Lower leg skin (tissue), 4 donors: ENCODE data around the gene KRTAP9-6. TPM values are rescaled to one million over a fixed set of nuclear protein-coding genes. Genes with fewer than 3 reads are reported as not detected.
"Not testable (repeated sequence)": the region's sequence is repeated elsewhere in the genome, so short reads cannot be mapped to it uniquely, and the experiment has no call there.

Experiments used
- DNase-seq, 2 donors: peaks; one replicate each; pipeline ENCODE4 v3.0.0-alpha.2; 2019; ENCODE audit warnings: low spot score in 2 of 2
- H3K4me3 ChIP-seq: fragments of 200-600 bp; sonication (generic); 2 replicates; pipeline ENCODE4 v1.5.1; 2017; ENCODE audit warnings: mild to moderate bottlenecking, low read depth; ENCODE audit not compliant: poor library complexity, severe bottlenecking
- POLR2A ChIP-seq, 2 donors: fragments of 450-650 bp; IDR thresholded peaks; one replicate each; pipeline ENCODE4 v1.6.1; 2016 to 2017; ENCODE audit warnings: antibody characterized with exemption in 2 of 2, mild to moderate bottlenecking in 1 of 2, moderate library complexity in 1 of 2
- WGBS, 2 donors: methylation state at CpG; one replicate each; pipeline ENCODE4 v1.1.5; 2018; 5-methylcytosine and 5-hydroxymethylcytosine counted together
- intact Hi-C: fragments of 100-400 bp; cut with DNase I; formaldehyde crosslinking; loops from one replicate; pipeline ENCODE4 v1.15.0; 2023; ENCODE audit warnings: low total_unique reads
- total RNA-seq, 4 donors: library from RNA; depleted of rRNA; stranded (reverse); fragments of >200 nt; gene quantifications; one replicate each; pipeline ENCODE4 v1.1.0, GENCODE V29; 2016
- TF ChIP-seq, protein P1 (sequence below), 3 donors: fragments of 450-650 bp; IDR thresholded peaks; one replicate each; pipeline ENCODE4 v1.5.1; 2016; ENCODE audit warnings: antibody characterized with exemption in 3 of 3, mild to moderate bottlenecking in 3 of 3, moderate library complexity in 2 of 3

Gene KRTAP9-6
- total RNA-seq, 4 donors from 2014 or later = 0.38 to 0.62 TPM; not detected in 2

DNA sequence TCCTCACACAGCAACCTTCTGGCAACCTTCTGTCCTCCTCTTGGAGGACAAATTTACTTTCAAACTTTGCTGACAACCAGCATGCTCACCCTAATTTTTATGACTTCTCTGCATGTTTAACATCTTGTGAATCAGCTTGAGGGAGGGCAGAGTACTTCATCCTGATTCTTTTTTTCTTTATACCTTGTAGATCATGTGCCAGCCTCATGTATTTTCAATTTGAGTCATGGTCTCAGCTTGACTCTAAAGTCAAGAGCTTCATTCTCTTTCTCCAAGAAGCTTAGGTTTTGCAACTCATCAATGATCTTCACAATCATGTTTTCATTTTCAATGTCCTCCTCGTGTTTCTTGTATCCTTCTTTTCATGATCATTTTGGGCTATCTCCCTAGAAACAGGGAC, 6.7 kb downstream of the KRTAP9-6 start:
- no peak overlapping the region for H3K4me3 ChIP-seq
- 63% methylated on average over 1 of the region's 1 CpG; no CpG with 5 or more reads in 1 of the 2 donors for WGBS, 2 donors
- intact Hi-C loops = no loop called here
- no peak for DNase-seq
- TF ChIP-seq POLR2A (IDR thresholded peaks at IDR 0.05) = no peak
- TF ChIP-seq, protein P1, sequence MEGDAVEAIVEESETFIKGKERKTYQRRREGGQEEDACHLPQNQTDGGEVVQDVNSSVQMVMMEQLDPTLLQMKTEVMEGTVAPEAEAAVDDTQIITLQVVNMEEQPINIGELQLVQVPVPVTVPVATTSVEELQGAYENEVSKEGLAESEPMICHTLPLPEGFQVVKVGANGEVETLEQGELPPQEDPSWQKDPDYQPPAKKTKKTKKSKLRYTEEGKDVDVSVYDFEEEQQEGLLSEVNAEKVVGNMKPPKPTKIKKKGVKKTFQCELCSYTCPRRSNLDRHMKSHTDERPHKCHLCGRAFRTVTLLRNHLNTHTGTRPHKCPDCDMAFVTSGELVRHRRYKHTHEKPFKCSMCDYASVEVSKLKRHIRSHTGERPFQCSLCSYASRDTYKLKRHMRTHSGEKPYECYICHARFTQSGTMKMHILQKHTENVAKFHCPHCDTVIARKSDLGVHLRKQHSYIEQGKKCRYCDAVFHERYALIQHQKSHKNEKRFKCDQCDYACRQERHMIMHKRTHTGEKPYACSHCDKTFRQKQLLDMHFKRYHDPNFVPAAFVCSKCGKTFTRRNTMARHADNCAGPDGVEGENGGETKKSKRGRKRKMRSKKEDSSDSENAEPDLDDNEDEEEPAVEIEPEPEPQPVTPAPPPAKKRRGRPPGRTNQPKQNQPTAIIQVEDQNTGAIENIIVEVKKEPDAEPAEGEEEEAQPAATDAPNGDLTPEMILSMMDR (IDR thresholded peaks at IDR 0.05) = no peak

DNA sequence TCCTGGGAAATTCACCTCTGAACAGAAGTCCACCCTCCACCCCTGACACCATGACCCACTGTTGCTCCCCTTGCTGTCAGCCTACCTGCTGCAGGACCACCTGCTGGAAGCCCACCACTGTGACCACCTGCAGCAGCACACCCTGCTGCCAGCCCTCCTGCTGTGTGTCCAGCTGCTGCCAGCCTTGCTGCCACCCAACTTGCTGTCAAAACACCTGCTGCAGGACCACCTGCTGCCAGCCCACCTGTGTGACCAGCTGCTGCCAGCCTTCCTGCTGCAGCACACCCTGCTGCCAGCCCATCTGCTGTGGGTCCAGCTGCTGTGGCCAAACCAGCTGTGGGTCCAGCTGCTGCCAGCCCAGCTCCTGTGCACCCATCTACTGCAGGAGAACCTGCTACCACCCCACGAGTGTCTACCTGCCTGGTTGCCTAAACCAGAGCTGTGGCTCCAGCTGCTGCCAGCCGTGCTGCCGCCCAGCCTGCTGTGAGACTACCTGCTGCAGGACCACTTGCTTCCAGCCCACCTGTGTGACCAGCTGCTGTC, 10.5 kb downstream of the KRTAP9-6 start, which contains the start of gene KRTAP9-7:
Gene KRTAP9-7, plus strand, starts transcription at position 51 of the 543 bp plus-strand sequence. Its CDS starts 0 bp downstream, at position 51.
- not testable (repeated sequence) for DNase-seq

DNA sequence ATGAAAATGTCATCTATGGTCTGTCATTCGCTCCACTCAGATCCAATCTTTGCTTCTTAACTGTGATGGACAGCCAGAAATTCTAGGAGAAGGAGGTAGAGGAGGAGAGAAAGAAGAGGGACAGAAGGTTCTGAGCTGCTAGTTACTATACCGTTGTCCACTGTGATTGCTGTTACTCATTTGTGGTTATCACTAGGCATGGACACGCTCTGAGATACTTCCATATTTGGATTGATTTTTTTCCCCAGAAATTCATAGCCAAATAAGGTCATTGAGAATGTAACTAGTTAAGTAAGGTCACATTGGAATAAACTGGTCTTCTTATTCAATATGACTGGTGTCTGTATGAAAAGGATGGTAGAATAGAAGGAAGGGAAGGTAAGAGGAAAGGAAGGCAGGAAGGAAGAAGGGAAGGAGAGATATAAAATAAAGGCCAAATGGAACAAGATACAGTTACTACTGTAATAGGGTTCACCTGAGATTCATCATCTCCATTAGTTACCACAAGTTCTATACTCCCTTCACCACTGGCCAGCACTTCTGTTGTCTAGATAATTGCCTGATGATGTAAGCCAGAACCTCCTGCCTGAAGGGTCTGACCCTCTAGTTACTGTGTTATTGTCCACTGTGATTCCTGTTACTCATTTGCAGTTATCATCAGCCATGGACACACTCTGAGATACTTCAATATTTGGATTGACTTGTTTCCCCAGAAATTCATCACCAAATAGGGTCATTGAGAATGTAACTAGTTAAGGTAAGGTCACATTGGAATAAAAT, 13.2 kb downstream of the KRTAP9-6 start:
- intact Hi-C loops = no loop called here
- TF ChIP-seq, protein P1 (IDR thresholded peaks at IDR 0.05) = no peak
- TF ChIP-seq POLR2A (IDR thresholded peaks at IDR 0.05) = no peak

More for the DNA sequence above, 10.5 kb downstream of the KRTAP9-6 start, which contains the start of gene KRTAP9-7:
- intact Hi-C loops, H3K4me3 ChIP-seq: not testable (repeated sequence)
- 84 to 94% methylated on average over 2 to 3 of the region's 3 CpGs for WGBS, 2 donors

DNA sequence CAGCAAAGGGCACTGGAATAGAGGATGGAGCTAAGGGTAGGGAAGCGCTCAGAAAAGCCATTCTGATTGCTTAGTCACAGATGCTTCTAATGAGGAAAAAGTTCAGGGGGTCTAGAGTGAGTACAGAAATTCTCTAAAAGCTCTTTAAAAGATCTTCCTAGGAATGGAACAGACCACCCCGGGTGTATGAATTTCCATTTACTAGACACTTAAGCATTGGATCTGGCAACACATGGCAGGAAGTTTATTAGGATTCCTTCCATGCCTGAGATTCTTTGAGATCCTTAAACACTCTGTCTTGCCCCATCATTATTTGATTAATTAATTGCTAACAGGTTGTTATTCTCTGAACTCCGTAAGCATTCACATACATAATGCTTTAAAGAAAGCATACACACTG, 18.9 kb downstream of the KRTAP9-6 start:
- intact Hi-C loops = no loop called here
- DNase-seq = no peak
- no peak for TF ChIP-seq POLR2A (IDR thresholded peaks at IDR 0.05)
- TF ChIP-seq, protein P1 (IDR thresholded peaks at IDR 0.05) = no peak
- WGBS, 2 donors = 48 to 51% methylated on average over 3 of the region's 3 CpGs
- H3K4me3 ChIP-seq = no peak overlapping the region

More for the DNA sequence above, 13.2 kb downstream of the KRTAP9-6 start:
- H3K4me3 ChIP-seq = no peak overlapping the region
- DNase-seq = no peak
- 90 to 92% methylated on average over 3 of the region's 3 CpGs for WGBS, 2 donors

DNA sequence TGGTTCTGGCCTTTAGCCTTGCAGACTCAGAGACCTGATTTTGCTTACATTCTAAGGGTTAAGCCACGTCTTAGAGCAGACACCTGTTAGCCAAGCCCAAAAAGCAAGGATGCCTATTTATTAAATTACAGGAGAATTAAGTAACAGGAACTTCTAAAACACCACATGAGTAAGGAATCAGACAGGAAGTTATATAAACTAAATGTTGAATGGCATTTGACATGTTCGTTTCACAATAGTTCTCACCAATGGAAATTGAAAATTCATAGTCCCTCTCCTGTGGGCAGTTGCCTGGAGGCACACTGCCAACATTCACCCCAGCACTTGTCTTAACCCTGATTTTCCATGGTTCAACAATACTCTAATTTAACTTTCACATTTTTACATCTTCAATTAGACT, 19.4 kb downstream of the KRTAP9-6 start:
- WGBS, 2 donors = 35 to 55% methylated on average over 2 of the region's 2 CpGs
- H3K4me3 ChIP-seq = no peak overlapping the region
- no peak for TF ChIP-seq POLR2A (IDR thresholded peaks at IDR 0.05)
- TF ChIP-seq, protein P1 (IDR thresholded peaks at IDR 0.05) = no peak
- no peak for DNase-seq
- intact Hi-C loops = no loop called here

DNA sequence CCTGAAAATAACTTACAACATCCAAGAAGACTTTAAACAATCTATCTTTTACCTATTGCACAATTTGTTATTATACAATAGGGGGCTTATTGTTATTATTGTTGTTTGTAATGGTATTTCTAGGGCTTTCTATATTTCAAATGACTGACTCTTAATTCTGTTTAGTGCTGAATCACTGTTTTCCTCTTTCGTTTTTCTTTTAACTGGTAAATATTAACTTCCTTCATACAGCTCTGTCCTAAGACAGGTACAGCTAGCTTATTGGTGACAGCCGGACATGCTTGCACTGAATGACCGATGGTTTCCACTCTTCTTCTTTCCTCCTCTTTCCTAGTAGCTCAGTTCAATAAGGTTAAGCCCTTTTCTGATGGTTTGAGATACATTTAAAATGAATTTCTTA, 21.9 kb downstream of the KRTAP9-6 start:
- TF ChIP-seq, protein P1 (IDR thresholded peaks at IDR 0.05) = no peak
- no peak for TF ChIP-seq POLR2A (IDR thresholded peaks at IDR 0.05)
- no peak for DNase-seq
- 88 to 90% methylated on average over 3 of the region's 3 CpGs for WGBS, 2 donors
- H3K4me3 ChIP-seq = no peak overlapping the region
- intact Hi-C loops = no loop called here
